GM18508 (cell line): Measurements from ENCODE around the gene HERPUD1.
A peak's percentile ranks its signal among the peaks of the same experiment; 100 is the strongest.
"Not testable (repeated sequence)": the region's sequence is repeated elsewhere in the genome, so short reads cannot be mapped to it uniquely, and the experiment has no call there.

Experiments used
- ATAC-seq: cut with Tn5 transposase; IDR thresholded peaks from one replicate; pipeline ENCODE4 v1.9.1; 2021; ENCODE audit warnings: moderate number of reproducible peaks; ENCODE audit not compliant: insufficient read depth, unreplicated experiment

The HERPUD1 gene

GRCh38 chr16:56974549-56975300 is 42.8 kb downstream of the HERPUD1 start:
- ATAC-seq: no peak

GRCh38 chr16:56975714-56976113 is 43.8 kb downstream of the HERPUD1 start:
- no peak for ATAC-seq

GRCh38 chr16:56977216-56977615 is 45.3 kb downstream of the HERPUD1 start:
- no peak for ATAC-seq

- no peak for ATAC-seq
Observed at GRCh38 chr16:56977823-56978430, 46.0 kb downstream of the HERPUD1 start.

GRCh38 chr16:56980201-56980535 is 48.2 kb downstream of the HERPUD1 start:
- ATAC-seq: no peak

- ATAC-seq: no peak
Observed at GRCh38 chr16:56980792-56981724, 49.1 kb downstream of the HERPUD1 start.

- no peak for ATAC-seq
Observed at GRCh38 chr16:56981729-56982271, 49.9 kb downstream of the HERPUD1 start.

GRCh38 chr16:56982695-56983094 is 50.8 kb downstream of the HERPUD1 start:
- no peak for ATAC-seq

GRCh38 chr16:56983211-56983751 is 51.3 kb downstream of the HERPUD1 start:
- no peak for ATAC-seq

GRCh38 chr16:56984639-56985038 is 52.7 kb downstream of the HERPUD1 start:
- no peak for ATAC-seq

- no peak for ATAC-seq
Observed at GRCh38 chr16:56985288-56985961, 53.5 kb downstream of the HERPUD1 start.

- no peak for ATAC-seq
Observed at GRCh38 chr16:56985962-56986360, 54.0 kb downstream of the HERPUD1 start.

- ATAC-seq: no peak
Observed at GRCh38 chr16:56986361-56986760, 54.4 kb downstream of the HERPUD1 start.

GRCh38 chr16:56986908-56987307 is 55.0 kb downstream of the HERPUD1 start:
- ATAC-seq: not testable (repeated sequence)

GRCh38 chr16:56987692-56988091 is 55.8 kb downstream of the HERPUD1 start:
- ATAC-seq: no peak

GRCh38 chr16:56988161-56988947 is 56.4 kb downstream of the HERPUD1 start:
- ATAC-seq: no peak

GRCh38 chr16:56988948-56989945 is 57.3 kb downstream of the HERPUD1 start, which contains the start of gene NLRC5:
TSS of gene NLRC5 (plus strand) at chr16:56989557. CDS start at chr16:57020713, 31,156 bp downstream.
- peak; percentile 48 for ATAC-seq

- no peak for ATAC-seq
Observed at GRCh38 chr16:56989988-56990387, 58.0 kb downstream of the HERPUD1 start.
